B cell (primary cell): ENCODE data around the gene TAF11L6. TPM values are rescaled to one million over a fixed set of nuclear protein-coding genes. Genes with fewer than 3 reads are reported as not detected.
"Not testable (repeated sequence)": the region's sequence is repeated elsewhere in the genome, so short reads cannot be mapped to it uniquely, and the experiment has no call there.

Source experiments
- ATAC-seq: fragments of 200-7000 bp; cut with Tn5 transposase; one replicate; pipeline ENCODE4 v1.10.0; 2021; ENCODE audit warnings: low read depth, mild to moderate bottlenecking, moderate number of reproducible peaks, moderate library complexity
- CTCF ChIA-PET: fragments of 350-600 bp; sonication (Branson Sonifier 250); formaldehyde crosslinking; loops from one replicate; lab custom pipeline; 2021; ENCODE audit warnings: antibody characterized with exemption, inconsistent platforms; lab: Charles Lee
- POLR2A ChIA-PET: fragments of 350-600 bp; sonication (Branson Sonifier 250); formaldehyde crosslinking; loops from one replicate; lab custom pipeline; 2021; ENCODE audit warnings: antibody characterized with exemption; lab: Charles Lee
- DNase-seq: peaks from one replicate; pipeline ENCODE4 v3.0.0; 2013
- H2AFZ ChIP-seq: 2 replicates; pipeline ENCODE4 v1.6.1; 2012; ENCODE audit warnings: mild to moderate bottlenecking, low read depth, low read length; ENCODE audit not compliant: insufficient read depth, poor library complexity, severe bottlenecking
- H3K27ac ChIP-seq, 2 donors: 1 replicate in 1 of 2; 2 replicates in 1 of 2; pipeline ENCODE4 v1.5.1; 2012 to 2013; ENCODE audit warnings: low read length in 2 of 2, mild to moderate bottlenecking in 2 of 2, moderate library complexity in 1 of 2
- H3K27me3 ChIP-seq, 4 experiments: fragments of 200-600 bp in 1 of 4; sonication (generic) in 1 of 4; replicated peaks in 1 of 4; 1 replicate in 2 of 4; 2 replicates in 2 of 4; pipeline versions ENCODE4 v1.6.1 to v1.7.0; 2013 to 2016; ENCODE audit warnings: low read length in 3 of 4, mild to moderate bottlenecking in 2 of 4, mixed read lengths in 1 of 4, moderate library complexity in 1 of 4; ENCODE audit not compliant: insufficient read depth in 4 of 4, control insufficient read depth in 3 of 4; ENCODE audit errors: control extremely low read depth in 1 of 4
- H3K36me3 ChIP-seq, 2 experiments: replicated peaks in 1 of 2; 1 replicate in 1 of 2; 2 replicates in 1 of 2; pipeline versions ENCODE4 v1.6.1 to v1.7.1; 2013; ENCODE audit warnings: low read length in 1 of 2; ENCODE audit not compliant: insufficient read depth in 2 of 2, control insufficient read depth in 1 of 2; ENCODE audit errors: control extremely low read depth in 1 of 2, extremely low read depth in 1 of 2
- H3K4me1 ChIP-seq, 2 donors: fragments of 200-600 bp in 1 of 2; sonication (generic) in 1 of 2; 1 replicate in 1 of 2; 2 replicates in 1 of 2; pipeline versions ENCODE4 v1.5.1 to v1.6.1; 2013 to 2017; ENCODE audit warnings: low read length in 2 of 2; ENCODE audit not compliant: control insufficient read depth in 2 of 2, insufficient read depth in 2 of 2
- H3K4me2 ChIP-seq: replicated peaks from 2 replicates; pipeline ENCODE3; 2012; ENCODE audit warnings: mild to moderate bottlenecking, low read depth, low read length; ENCODE audit not compliant: poor library complexity, severe bottlenecking
- H3K4me3 ChIP-seq, 5 experiments: fragments of 200-600 bp in 1 of 5; sonication (generic) in 1 of 5; 1 replicate in 3 of 5; 2 replicates in 2 of 5; pipeline versions ENCODE4 v1.5.1 to v1.7.0; 2011 to 2016; ENCODE audit warnings: low read length in 4 of 5, mild to moderate bottlenecking in 4 of 5, low read depth in 2 of 5, control low read depth in 1 of 5, moderate library complexity in 1 of 5; ENCODE audit not compliant: insufficient read depth in 1 of 5; ENCODE audit errors: control extremely low read depth in 1 of 5, extremely low read depth in 1 of 5
- H3K79me2 ChIP-seq: fragments of 200-600 bp; sonication (generic); one replicate; pipeline ENCODE4 v1.6.0; 2016; ENCODE audit warnings: low read length; ENCODE audit not compliant: control insufficient read depth, insufficient read depth
- H3K9ac ChIP-seq: fragments of 200-600 bp; sonication (generic); 2 replicates; pipeline ENCODE4 v1.6.1; 2017; ENCODE audit warnings: mild to moderate bottlenecking, low read length, moderate library complexity
- H3K9me3 ChIP-seq, 3 donors: one replicate each; pipeline versions ENCODE4 v1.6.1 to v1.7.1; 2013; ENCODE audit warnings: low read length in 2 of 3; ENCODE audit not compliant: control insufficient read depth in 2 of 3, insufficient read depth in 1 of 3; ENCODE audit errors: control extremely low read depth in 1 of 3
- H4K20me1 ChIP-seq: 2 replicates; pipeline ENCODE4 v1.6.0; 2012; ENCODE audit warnings: mild to moderate bottlenecking, low read length; ENCODE audit not compliant: insufficient read depth, control insufficient read depth, poor library complexity, severe bottlenecking
- H3K27ac Mint-ChIP-seq: one replicate; pipeline ENCODE4 v1.8.0; 2021; ENCODE audit warnings: mixed read lengths
- H3K27me3 Mint-ChIP-seq: one replicate; pipeline ENCODE4 v1.8.0; 2021; ENCODE audit warnings: mixed read lengths
- H3K4me1 Mint-ChIP-seq: one replicate; pipeline ENCODE4 v1.8.0; 2021; ENCODE audit warnings: mixed read lengths
- H3K4me3 Mint-ChIP-seq: one replicate; pipeline ENCODE4 v1.8.0; 2021; ENCODE audit warnings: mixed read lengths
- H3K9me3 Mint-ChIP-seq: one replicate; pipeline ENCODE4 v1.8.0; 2022; ENCODE audit warnings: mixed read lengths; ENCODE audit not compliant: insufficient read depth
- EZH2 ChIP-seq: IDR thresholded peaks from 2 replicates; pipeline ENCODE4 v1.6.1; 2012; ENCODE audit warnings: borderline replicate concordance, low read depth, mild to moderate bottlenecking, moderate library complexity, low read length; ENCODE audit not compliant: insufficient read depth, poor library complexity, severe bottlenecking
- WGBS: methylation state at CpG from one replicate; pipeline ENCODE4 v1.1.5; 2013; ENCODE audit warnings: missing lambda C conversion rate; ENCODE audit not compliant: insufficient coverage; 5-methylcytosine and 5-hydroxymethylcytosine counted together
- intact Hi-C: fragments of 100-400 bp; cut with micrococcal nuclease; formaldehyde crosslinking; loops from one replicate; pipeline ENCODE4 v1.10.0; 2022
- polyA plus RNA-seq: library from polyadenylated mRNA; depleted of rRNA; stranded (reverse); fragments of >200 nt; gene quantifications from 2 replicates; pipeline ENCODE4 v1.2.3, GENCODE V29; 2012
- total RNA-seq, 2 donors: library from RNA; stranded (reverse); fragments of 120-200 nt in 1 of 2; gene quantifications; 1 replicate in 1 of 2; 2 replicates in 1 of 2; pipeline versions ENCODE4 v1.2.3 to v1.2.4, GENCODE V29; 2013 to 2022
- TF ChIP-seq, protein P1 (sequence below): fragments of 200-600 bp; IDR thresholded peaks from one replicate; pipeline ENCODE4 v1.8.0; 2022; ENCODE audit warnings: antibody characterized with exemption, mild to moderate bottlenecking

Gene TAF11L6
- total and polyA plus RNA-seq, 2 donors (not counting 1 experiment from before 2014, with no cell fraction given): not detected

DNA sequence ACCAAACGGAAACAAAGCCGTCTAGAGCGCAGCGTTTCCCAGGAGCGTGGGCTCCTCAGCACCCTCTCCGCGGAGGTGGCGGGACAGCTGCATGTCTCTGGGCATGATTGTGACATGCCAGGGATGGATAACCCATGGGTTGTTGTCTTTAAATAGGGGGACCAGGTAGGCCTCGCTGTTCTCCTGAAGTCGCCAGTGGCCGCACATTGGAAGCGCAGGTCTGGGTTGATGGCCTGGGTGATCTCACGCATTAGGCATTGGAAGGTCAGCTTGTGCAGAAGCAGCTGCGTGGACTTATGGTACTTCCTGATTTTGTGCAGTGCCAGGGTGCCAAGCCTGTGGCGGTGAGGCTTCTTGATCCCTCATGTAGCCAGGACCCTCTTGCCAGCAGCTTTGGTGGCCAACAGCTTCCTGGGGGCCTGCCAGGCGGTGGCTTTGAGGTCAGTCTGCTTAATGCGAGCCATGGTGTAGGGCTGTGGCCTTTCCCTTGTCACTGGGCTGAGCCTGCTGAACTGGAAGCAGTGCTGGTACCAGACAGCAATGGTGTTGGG, 16.6 kb upstream of the TAF11L6 start:
- 92% methylated on average over 17 of the region's 17 CpGs for WGBS
- POLR2A ChIA-PET: no interaction called here

DNA sequence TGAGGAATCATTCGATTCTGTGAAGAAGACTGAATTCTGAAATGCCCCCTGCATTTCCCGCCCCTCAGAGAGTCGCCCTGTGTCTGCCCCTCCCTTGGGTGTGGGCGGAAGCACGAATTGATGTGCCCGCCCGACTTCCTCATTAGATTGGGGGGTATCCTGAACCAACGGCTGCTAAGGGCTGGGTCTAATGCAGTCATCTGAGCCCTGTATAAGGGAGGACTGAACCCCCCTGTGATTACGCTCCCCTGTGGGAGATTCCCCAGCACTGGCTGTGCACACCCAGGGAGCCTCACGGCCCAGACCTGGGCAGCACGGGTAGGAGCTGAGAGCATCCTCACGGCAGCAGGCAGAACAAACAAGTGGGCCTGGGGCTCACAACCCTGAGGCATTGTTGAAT, 10.9 kb upstream of the TAF11L6 start:
- not testable (repeated sequence) for DNase-seq

More for the DNA sequence above, 16.6 kb upstream of the TAF11L6 start:
- Histone ChIP-seq H3K27ac (no peak overlapping the region), H3K4me1 (no peaks in the 10 kb centered on the region), H2AFZ (no peak overlapping the region), H3K9me3 (no peaks in the 10 kb centered on the region), H3K79me2 (no peaks in the 10 kb centered on the region), H3K9ac (no peak overlapping the region), H3K4me2 (no peak overlapping the region), H3K36me3 (no peaks in the 10 kb centered on the region), H3K27me3 (no peaks in the 10 kb centered on the region), H4K20me1 (no peaks in the 10 kb centered on the region), H3K4me3 (no peak overlapping the region)
- H3K9me3 Mint-ChIP-seq: no peaks in the 10 kb centered on the region
- H3K27me3 Mint-ChIP-seq: peaks cover 6% of the 10 kb centered on the region
- no peak overlapping the region for H3K4me3 Mint-ChIP-seq
- H3K4me1 Mint-ChIP-seq: no peaks in the 10 kb centered on the region
- CTCF ChIA-PET: no interaction called here
- no peak overlapping the region for H3K27ac Mint-ChIP-seq
- intact Hi-C loops: no loop called here
- TF ChIP-seq EZH2: no peak
- TF ChIP-seq, protein P1, sequence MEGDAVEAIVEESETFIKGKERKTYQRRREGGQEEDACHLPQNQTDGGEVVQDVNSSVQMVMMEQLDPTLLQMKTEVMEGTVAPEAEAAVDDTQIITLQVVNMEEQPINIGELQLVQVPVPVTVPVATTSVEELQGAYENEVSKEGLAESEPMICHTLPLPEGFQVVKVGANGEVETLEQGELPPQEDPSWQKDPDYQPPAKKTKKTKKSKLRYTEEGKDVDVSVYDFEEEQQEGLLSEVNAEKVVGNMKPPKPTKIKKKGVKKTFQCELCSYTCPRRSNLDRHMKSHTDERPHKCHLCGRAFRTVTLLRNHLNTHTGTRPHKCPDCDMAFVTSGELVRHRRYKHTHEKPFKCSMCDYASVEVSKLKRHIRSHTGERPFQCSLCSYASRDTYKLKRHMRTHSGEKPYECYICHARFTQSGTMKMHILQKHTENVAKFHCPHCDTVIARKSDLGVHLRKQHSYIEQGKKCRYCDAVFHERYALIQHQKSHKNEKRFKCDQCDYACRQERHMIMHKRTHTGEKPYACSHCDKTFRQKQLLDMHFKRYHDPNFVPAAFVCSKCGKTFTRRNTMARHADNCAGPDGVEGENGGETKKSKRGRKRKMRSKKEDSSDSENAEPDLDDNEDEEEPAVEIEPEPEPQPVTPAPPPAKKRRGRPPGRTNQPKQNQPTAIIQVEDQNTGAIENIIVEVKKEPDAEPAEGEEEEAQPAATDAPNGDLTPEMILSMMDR: no peak
- no peak for DNase-seq
- no peak for ATAC-seq

DNA sequence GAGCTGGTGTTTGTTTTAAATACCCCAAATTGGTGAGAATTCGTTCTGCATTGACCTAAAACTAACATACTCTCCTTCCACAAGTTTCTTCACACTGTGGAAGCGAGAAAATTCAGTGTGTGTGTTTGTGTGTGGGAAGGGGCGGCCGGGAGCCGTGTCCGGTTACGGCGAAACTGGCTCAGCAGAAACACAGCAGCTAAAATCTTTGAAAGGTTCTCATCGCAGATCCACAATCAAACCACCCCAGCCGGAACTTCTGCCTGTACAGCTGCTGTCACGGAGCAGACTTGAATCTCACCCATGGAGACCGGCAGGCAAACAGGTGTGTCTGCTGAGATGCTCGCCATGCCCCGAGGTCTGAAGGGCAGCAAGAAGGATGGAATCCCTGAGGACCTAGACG, 10.4 kb upstream of the TAF11L6 start, which contains the start of gene TAF11L3:
TSS of gene TAF11L3 (plus strand) at position 301 of the 400 bp plus-strand sequence.
- H3K27me3 Mint-ChIP-seq, DNase-seq, H3K4me1 ChIP-seq, H3K4me3 Mint-ChIP-seq, H3K27me3 ChIP-seq, H3K79me2 ChIP-seq, CTCF ChIA-PET, H2AFZ ChIP-seq, H3K36me3 ChIP-seq, H4K20me1 ChIP-seq, H3K4me1 Mint-ChIP-seq, H3K4me3 ChIP-seq, H3K4me2 ChIP-seq, H3K9ac ChIP-seq, ATAC-seq, H3K9me3 ChIP-seq, H3K9me3 Mint-ChIP-seq, intact Hi-C loops, H3K27ac Mint-ChIP-seq, H3K27ac ChIP-seq, POLR2A ChIA-PET: not testable (repeated sequence)
- no CpG with 5 or more reads among the region's 15 CpGs for WGBS

More for the DNA sequence above, 10.9 kb upstream of the TAF11L6 start:
- 84% methylated on average over 4 of the region's 12 CpGs for WGBS
- H3K27ac ChIP-seq, H3K9me3 ChIP-seq, H2AFZ ChIP-seq, POLR2A ChIA-PET, ATAC-seq, H3K9ac ChIP-seq, H3K36me3 ChIP-seq, H3K27me3 Mint-ChIP-seq, H3K4me1 ChIP-seq, H3K4me2 ChIP-seq, CTCF ChIA-PET, H3K79me2 ChIP-seq, H3K4me1 Mint-ChIP-seq, H3K27ac Mint-ChIP-seq, H3K9me3 Mint-ChIP-seq, H3K4me3 ChIP-seq, H3K4me3 Mint-ChIP-seq, H4K20me1 ChIP-seq, intact Hi-C loops, H3K27me3 ChIP-seq: not testable (repeated sequence)
